SH-SY5Y (cell line): ENCODE data around the gene GSS.

Experiments used
- GATA2 ChIP-seq: IDR thresholded peaks from 2 replicates; pipeline ENCODE4 v1.6.1; 2011; ENCODE audit warnings: mild to moderate bottlenecking, low read depth, low read length
- GATA3 ChIP-seq: IDR thresholded peaks from 2 replicates; pipeline ENCODE4 v1.6.1; 2011; ENCODE audit warnings: low read depth, mild to moderate bottlenecking, low read length, moderate library complexity

GSS gene

GRCh38 chr20:34953960-34954359, 1.6 kb downstream of the GSS start:
- TF ChIP-seq GATA3, result no peak
- TF ChIP-seq GATA2, result no peak

- no peak for TF ChIP-seq GATA2
- no peak for TF ChIP-seq GATA3
Measured at GRCh38 chr20:34952671-34953070, 2.9 kb downstream of the GSS start.

GRCh38 chr20:34951652-34952051, 4.0 kb downstream of the GSS start:
- TF ChIP-seq GATA2 (no peak), GATA3 (no peak)

DNA sequence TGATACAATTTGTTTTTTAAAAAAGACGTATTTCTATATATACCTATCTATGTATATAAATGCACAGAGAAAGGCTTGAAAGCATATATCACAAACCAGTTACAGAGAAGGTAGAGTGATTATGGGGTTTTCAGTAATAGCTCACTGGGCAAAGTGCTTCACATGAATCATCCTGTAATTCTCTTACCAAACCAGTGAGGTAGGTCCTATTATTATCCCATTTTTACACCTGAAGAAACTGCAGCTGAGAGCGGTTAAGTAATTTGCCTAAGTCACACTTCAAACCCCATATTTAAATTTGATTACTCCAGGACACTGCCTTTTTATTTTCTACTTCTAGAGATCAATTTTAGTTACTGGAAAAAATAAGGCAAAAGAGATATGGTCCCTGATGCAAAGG, 4.4 kb downstream of the GSS start:
- TF ChIP-seq GATA3, result no peak
- no peak for TF ChIP-seq GATA2

GRCh38 chr20:34949120-34949519, 6.5 kb downstream of the GSS start:
- TF ChIP-seq GATA2 (no peak), GATA3 (no peak)

DNA sequence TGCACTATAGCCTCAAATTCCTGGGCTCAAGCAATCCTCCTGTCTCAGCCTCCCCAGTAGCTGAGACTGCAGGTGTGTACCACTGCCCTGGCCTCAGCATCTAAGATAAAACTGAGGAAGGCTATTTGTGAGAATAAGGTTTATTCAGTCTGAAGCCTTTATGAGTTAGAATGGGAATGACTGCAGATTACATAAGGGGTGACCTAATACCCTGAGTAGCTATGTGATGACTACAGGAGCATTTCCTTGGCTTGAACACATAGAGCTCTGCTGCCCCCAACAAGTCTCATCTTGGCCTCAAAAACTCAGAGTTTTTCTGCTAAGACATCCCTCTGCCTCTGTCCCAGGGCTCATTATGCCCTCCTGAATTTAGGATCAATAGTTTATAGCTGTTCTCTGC, 7.6 kb downstream of the GSS start:
- TF ChIP-seq GATA2, result no peak
- no peak for TF ChIP-seq GATA3

GRCh38 chr20:34947336-34947735, 8.3 kb downstream of the GSS start:
- TF ChIP-seq GATA3 (no peak), GATA2 (no peak)

DNA sequence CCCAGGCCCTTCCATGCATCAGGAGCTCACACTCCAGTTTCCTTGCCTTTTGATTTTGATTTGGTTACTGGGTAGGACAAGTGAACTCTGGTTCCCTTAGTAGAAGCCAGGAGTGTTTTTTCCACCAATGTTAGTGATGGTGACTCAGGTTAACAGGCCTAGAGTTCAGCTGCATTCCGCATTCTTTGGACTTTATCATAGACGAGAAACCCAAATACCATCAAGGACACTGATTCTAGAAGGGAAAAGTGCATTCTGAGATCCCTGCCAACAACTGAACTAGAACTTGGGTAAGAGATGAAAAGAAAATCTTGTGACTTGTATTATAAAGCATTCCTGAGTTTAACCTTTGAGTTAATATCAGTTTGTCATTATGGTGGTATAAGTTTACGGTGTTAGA, 8.9 kb downstream of the GSS start:
- no peak for TF ChIP-seq GATA3
- TF ChIP-seq GATA2, result no peak

- TF ChIP-seq GATA3, result no peak
- no peak for TF ChIP-seq GATA2
Measured at GRCh38 chr20:34945315-34946077, 10.1 kb downstream of the GSS start.

- TF ChIP-seq GATA2, result no peak
Measured at GRCh38 chr20:34943808-34944567, 11.6 kb downstream of the GSS start.

DNA sequence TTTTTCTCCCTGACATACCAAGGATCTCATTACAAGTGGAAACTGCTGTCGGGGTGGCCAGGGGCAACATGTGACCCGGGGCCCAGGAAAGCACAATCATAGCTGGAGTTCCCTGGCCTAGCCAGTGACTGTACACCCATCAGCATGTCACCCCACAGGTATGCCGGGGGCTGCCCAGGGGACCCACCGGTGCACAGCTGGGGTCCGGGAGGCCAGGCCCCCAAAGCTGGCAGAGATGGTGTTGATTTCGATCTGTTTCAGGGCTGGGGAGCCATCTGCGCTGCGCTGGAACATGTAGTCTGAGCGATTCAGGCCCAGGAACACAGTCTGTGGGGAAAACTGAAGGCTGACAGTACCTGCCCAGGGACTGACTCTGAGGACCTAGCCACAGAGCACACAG, 13.3 kb downstream of the GSS start:
- TF ChIP-seq GATA3 (no peak), GATA2 (no peak)

DNA sequence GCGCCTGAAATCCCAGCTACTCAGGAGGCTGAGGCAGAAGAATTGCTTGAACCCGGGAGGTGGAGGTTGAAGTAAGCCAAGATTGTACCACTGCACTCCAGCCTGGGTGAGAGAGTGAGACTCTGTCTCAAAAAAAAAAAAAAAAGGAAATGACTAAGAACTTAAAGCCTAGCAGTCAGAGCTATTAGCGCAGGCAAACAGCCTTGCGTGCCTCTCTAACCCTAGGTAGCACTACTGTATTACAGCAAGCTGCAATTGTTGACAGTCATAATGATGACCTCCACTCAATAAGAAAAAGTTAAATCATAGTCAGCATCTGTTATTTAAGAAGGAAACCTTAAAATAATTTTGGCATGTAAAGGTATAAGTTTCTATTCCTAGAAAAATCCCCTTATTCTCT, 14.4 kb downstream of the GSS start:
- TF ChIP-seq GATA3 (no peak), GATA2 (no peak)

DNA sequence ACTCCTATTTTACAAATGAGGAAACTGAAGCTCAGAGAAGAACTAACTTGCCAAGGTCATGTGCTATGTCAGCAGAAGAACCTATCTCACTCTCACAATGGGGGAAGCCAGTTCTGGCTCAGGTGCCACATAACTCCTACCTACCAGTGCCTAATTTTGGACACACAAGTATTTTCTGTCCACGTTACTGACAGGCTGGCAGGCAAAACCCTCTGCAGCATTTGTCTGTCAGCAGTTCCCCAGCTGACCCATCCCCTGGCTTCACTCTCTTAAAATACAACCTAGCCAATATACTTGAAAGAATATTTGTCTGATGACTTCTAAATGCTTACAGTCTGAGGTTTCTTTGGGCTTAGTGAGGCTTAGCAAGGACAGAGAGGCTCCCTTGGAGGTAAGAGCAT, 15.5 kb downstream of the GSS start:
- TF ChIP-seq GATA3, result no peak
- no peak for TF ChIP-seq GATA2

DNA sequence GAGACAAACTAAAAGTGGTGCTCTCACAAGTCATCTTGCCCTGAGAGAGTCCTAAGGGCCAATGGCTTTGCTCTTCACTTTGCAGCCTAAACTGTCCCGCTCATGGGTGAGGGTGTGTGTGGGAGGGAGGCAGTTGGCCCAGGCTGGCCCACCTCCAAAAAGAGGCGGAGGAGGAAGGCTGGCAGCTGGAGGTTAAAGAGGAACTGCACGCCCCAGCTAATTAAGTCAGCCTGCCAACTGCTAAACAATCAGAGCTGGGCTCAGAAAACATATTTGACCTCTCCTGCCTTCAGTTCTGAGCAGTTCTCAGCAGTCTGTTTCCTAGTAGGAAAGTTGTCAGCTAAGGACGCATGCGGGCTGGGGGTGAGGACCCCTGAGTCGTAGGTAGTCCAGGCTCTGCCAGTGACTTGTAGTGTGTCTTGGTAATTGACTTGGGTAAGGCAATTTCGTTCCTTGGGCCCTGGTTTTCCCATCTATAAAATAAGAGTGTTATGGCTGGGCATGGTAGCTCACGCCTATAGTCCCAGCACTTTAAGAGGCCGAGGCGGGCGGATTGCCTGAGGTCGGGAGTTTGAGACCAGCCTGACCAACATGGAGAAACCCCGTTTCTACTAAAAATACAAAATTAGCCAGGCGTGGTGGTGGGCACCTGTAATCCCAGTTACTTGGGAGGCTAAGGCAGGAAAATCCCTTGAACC, 17.0 kb downstream of the GSS start:
- no peak for TF ChIP-seq GATA2

GRCh38 chr20:34931771-34932170, 23.8 kb downstream of the GSS start:
- TF ChIP-seq GATA3 (no peak), GATA2 (no peak)
